Parathyroid adenoma (tissue), 2 donors: ENCODE results near the gene CEP135.

ENCODE experiments used
- H2AFZ ChIP-seq: fragments of 300-600 bp; sonication (generic); one replicate; pipeline ENCODE4 v1.7.0; 2017; ENCODE audit warnings: antibody characterized with exemption, mild to moderate bottlenecking
- H3K27ac ChIP-seq: fragments of 300-600 bp; sonication (generic); one replicate; pipeline ENCODE4 v1.7.0; 2017
- H3K27me3 ChIP-seq: fragments of 300-600 bp; sonication (generic); one replicate; pipeline ENCODE4 v1.7.0; 2017; ENCODE audit warnings: low read length; ENCODE audit not compliant: control insufficient read depth, insufficient read depth
- H3K36me3 ChIP-seq: fragments of 300-600 bp; sonication (generic); one replicate; pipeline ENCODE4 v1.7.0; 2017; ENCODE audit warnings: low read length; ENCODE audit not compliant: control insufficient read depth, insufficient read depth
- H3K4me1 ChIP-seq: fragments of 300-600 bp; sonication (generic); one replicate; pipeline ENCODE4 v1.7.0; 2017; ENCODE audit warnings: control low read depth
- H3K4me2 ChIP-seq: fragments of 300-600 bp; sonication (generic); one replicate; pipeline ENCODE4 v1.7.0; 2017; ENCODE audit warnings: low read length
- H3K4me3 ChIP-seq: fragments of 300-600 bp; sonication (generic); one replicate; pipeline ENCODE4 v1.7.0; 2017; ENCODE audit warnings: low read depth, low read length
- H3K79me2 ChIP-seq: fragments of 300-600 bp; sonication (generic); one replicate; pipeline ENCODE4 v1.7.0; 2017; ENCODE audit warnings: control low read depth
- H3K9ac ChIP-seq: fragments of 300-600 bp; sonication (generic); one replicate; pipeline ENCODE4 v1.7.0; 2017; ENCODE audit warnings: mild to moderate bottlenecking
- H3K9me3 ChIP-seq: fragments of 300-600 bp; sonication (generic); one replicate; pipeline ENCODE4 v1.7.0; 2017; ENCODE audit warnings: low read length; ENCODE audit not compliant: control insufficient read depth
- CTCF ChIP-seq: fragments of 300-600 bp; sonication (generic); IDR thresholded peaks from one replicate; pipeline ENCODE4 v1.7.0; 2017; ENCODE audit warnings: antibody characterized with exemption, mild to moderate bottlenecking
- donor health status: primary hyperparathyroidism.

The CEP135 gene

DNA sequence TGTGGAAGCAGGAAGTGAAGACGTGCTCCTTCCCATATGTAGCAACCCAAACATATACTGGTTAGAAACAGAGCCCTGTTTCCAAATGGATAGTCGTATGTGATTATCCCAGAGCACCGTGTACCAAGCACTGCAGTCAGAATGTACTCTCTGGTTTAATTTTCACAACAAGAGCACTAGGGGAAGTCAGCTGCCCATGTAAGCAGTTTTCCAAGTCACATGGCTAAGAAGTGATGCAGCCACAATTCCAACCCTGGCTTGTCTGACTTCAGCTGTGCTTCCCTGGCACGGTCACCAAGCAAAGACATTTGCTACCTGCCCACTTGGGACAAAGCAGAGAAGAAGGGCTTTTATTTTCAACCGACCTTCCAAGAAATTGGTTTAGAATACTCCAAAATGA is 28.2 kb upstream of the CEP135 start:
- Histone ChIP-seq H3K9me3 (no peaks in the 10 kb centered on the region), H3K27me3 (no peaks in the 10 kb centered on the region), H2AFZ (no peak overlapping the region), H3K9ac (no peak overlapping the region), H3K4me1 (no peaks in the 10 kb centered on the region), H3K79me2 (no peaks in the 10 kb centered on the region), H3K36me3 (no peaks in the 10 kb centered on the region), H3K4me3 (no peak overlapping the region), H3K4me2 (no peak overlapping the region), H3K27ac (no peak overlapping the region)
- TF ChIP-seq CTCF = no peak

DNA sequence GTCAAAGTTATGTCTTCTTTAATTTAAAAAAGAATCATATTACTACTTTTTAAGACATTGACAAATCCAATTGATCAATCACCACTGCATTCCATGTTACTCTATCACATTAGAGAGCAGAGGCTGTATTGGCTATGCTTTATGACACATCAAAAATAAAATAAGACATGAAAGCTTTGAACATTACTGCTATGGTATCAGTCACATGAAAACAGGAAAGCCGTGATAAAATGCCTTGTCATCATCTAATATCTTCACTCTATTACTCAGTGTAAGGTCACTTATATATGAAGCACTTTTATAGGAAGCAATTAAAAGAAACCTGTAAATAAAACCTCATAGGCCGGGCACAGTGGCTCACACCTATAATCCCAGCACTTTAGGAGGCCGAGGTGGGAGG is 27.7 kb upstream of the CEP135 start:
- H3K9me3 ChIP-seq = no peaks in the 10 kb centered on the region

GRCh38 chr4:55925241-55925640 is 23.5 kb upstream of the CEP135 start:
- H3K9ac ChIP-seq = no peak overlapping the region
- no peak for TF ChIP-seq CTCF
- no peaks in the 10 kb centered on the region for H3K4me1 ChIP-seq
- H3K27ac ChIP-seq = no peak overlapping the region
- H3K27me3 ChIP-seq = no peaks in the 10 kb centered on the region
- H3K9me3 ChIP-seq = no peaks in the 10 kb centered on the region
- no peaks in the 10 kb centered on the region for H3K36me3 ChIP-seq
- no peak overlapping the region for H2AFZ ChIP-seq
- no peak overlapping the region for H3K4me3 ChIP-seq
- H3K79me2 ChIP-seq = no peaks in the 10 kb centered on the region
- H3K4me2 ChIP-seq = no peak overlapping the region

More for the DNA sequence above, 27.7 kb upstream of the CEP135 start:
- H3K4me1 ChIP-seq = no peaks in the 10 kb centered on the region
- no peaks in the 10 kb centered on the region for H3K79me2 ChIP-seq
- no peak overlapping the region for H3K4me3 ChIP-seq
- H3K4me2 ChIP-seq = no peak overlapping the region
- no peak overlapping the region for H3K9ac ChIP-seq
- no peak overlapping the region for H3K27ac ChIP-seq
- no peaks in the 10 kb centered on the region for H3K27me3 ChIP-seq
- TF ChIP-seq CTCF = no peak
- H2AFZ ChIP-seq = no peak overlapping the region
- no peaks in the 10 kb centered on the region for H3K36me3 ChIP-seq

DNA sequence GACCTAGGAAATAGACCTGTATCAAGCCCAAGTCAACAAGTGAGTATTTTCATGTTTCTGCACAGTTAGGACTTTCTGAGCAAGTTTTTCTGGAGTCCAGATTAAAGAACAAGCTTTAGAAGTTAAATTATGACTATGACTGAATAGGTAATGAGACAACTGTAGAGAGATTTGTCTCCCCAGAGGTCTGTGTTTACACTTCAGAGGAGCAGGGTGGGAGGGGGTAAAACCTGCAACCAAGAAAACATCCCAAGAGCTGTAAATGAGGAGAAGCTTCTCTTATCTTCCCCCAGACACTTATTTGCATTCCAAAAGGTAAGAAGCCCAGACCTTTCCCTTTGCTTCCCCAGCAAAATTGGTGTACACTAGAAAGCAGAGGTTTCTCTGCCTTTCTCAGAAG is 22.1 kb upstream of the CEP135 start:
- no peaks in the 10 kb centered on the region for H3K9me3 ChIP-seq
- H3K27ac ChIP-seq = no peak overlapping the region
- no peaks in the 10 kb centered on the region for H3K36me3 ChIP-seq
- H2AFZ ChIP-seq = no peak overlapping the region
- no peak overlapping the region for H3K9ac ChIP-seq
- H3K4me2 ChIP-seq = no peak overlapping the region
- H3K4me1 ChIP-seq = no peaks in the 10 kb centered on the region
- H3K4me3 ChIP-seq = no peak overlapping the region
- TF ChIP-seq CTCF = no peak
- no peaks in the 10 kb centered on the region for H3K27me3 ChIP-seq
- H3K79me2 ChIP-seq = no peaks in the 10 kb centered on the region

DNA sequence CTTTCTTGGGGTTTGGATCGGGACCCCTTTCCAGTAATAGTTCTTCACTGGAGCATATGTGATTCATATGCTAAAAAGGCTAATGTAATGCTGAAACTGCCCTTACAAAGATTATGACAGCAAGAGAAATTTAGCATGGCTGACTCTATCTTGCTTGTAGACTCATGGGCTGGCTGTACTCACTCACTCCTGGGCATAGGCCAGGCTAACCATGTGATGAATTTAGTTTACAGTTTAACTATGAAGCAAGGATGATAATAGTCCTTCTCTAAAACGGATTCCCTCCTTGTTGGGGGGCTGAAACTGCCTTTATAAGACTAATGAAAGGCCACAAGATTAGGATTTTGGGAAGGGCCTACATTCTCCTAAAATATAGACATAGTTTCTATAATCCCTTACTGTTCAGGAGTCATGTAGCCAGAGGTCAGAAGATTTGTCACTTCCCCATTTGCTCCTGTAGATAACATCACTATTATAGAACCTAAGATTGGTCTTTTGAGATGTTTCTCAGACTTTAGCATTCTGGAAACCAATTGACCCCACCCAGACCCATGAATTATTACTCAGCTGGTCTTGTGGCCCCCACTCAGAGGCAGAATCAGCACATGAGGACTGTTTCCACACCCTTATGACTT is 20.8 kb upstream of the CEP135 start:
- TF ChIP-seq CTCF = no peak
- Histone ChIP-seq H3K4me1 (no peaks in the 10 kb centered on the region), H3K4me3 (no peak overlapping the region), H3K36me3 (no peaks in the 10 kb centered on the region), H3K9me3 (no peaks in the 10 kb centered on the region), H2AFZ (no peak overlapping the region), H3K27me3 (no peaks in the 10 kb centered on the region), H3K9ac (no peak overlapping the region), H3K79me2 (no peaks in the 10 kb centered on the region), H3K4me2 (no peak overlapping the region), H3K27ac (no peak overlapping the region)
